Breast epithelium (tissue), 4 donors: Measurements from ENCODE around the gene USP10. TPM values are rescaled to one million over a fixed set of nuclear protein-coding genes. Genes with fewer than 3 reads are reported as not detected.

Source experiments
- DNase-seq, 2 donors: peaks; one replicate each; pipeline ENCODE4 v3.0.0-alpha.2; 2019; ENCODE audit warnings: low spot score in 2 of 2
- H3K27ac ChIP-seq, 2 donors: fragments of 200-600 bp; sonication (generic) in 1 of 2; one replicate each; pipeline ENCODE4 v1.5.1; 2016 to 2019; ENCODE audit warnings: mild to moderate bottlenecking in 1 of 2
- H3K27me3 ChIP-seq, 2 donors: fragments of 200-600 bp; sonication (generic) in 1 of 2; one replicate each; pipeline versions ENCODE4 v1.5.1 to v1.6.0; 2017 to 2019; ENCODE audit warnings: control low read depth in 1 of 2, mild to moderate bottlenecking in 1 of 2
- H3K36me3 ChIP-seq: fragments of 200-600 bp; one replicate; pipeline ENCODE4 v1.5.1; 2019
- H3K4me1 ChIP-seq, 2 donors: fragments of 200-600 bp; sonication (generic); one replicate each; pipeline ENCODE4 v1.5.1; 2016 to 2019; ENCODE audit warnings: control low read depth in 1 of 2
- H3K4me3 ChIP-seq, 3 donors: fragments of 200-600 bp; sonication (generic); 1 replicate in 2 of 3; 2 replicates in 1 of 3; pipeline ENCODE4 v1.5.1; 2016 to 2019; ENCODE audit warnings: mild to moderate bottlenecking in 3 of 3, moderate library complexity in 2 of 3
- H3K9me3 ChIP-seq, 2 donors: fragments of 200-600 bp; sonication (generic) in 1 of 2; one replicate each; pipeline ENCODE4 v1.5.1; 2016 to 2019; ENCODE audit warnings: control low read depth in 1 of 2
- CTCF ChIP-seq, 3 donors: fragments of 450-650 bp; IDR thresholded peaks; one replicate each; pipeline ENCODE4 v1.5.1; 2016 to 2017; ENCODE audit warnings: antibody characterized with exemption in 3 of 3, mild to moderate bottlenecking in 3 of 3, moderate library complexity in 3 of 3
- POLR2A ChIP-seq: fragments of 450-650 bp; IDR thresholded peaks from one replicate; pipeline ENCODE4 v1.6.1; 2016; ENCODE audit warnings: antibody characterized with exemption, mild to moderate bottlenecking, moderate library complexity
- POLR2AphosphoS5 ChIP-seq, 3 donors: sonication (generic); formaldehyde crosslinking; IDR thresholded peaks; one replicate each; pipeline ENCODE4 v1.6.1; 2017; ENCODE audit warnings: antibody characterized with exemption in 3 of 3
- intact Hi-C: fragments of 100-400 bp; cut with DNase I; formaldehyde crosslinking; loops from one replicate; pipeline ENCODE4 v1.15.1; 2023; ENCODE audit warnings: low total_unique reads
- total RNA-seq, 3 donors: library from RNA; depleted of rRNA; stranded (reverse); fragments of >200 nt; gene quantifications; one replicate each; pipeline ENCODE4 v1.1.0, GENCODE V29; 2016

Gene USP10
- total RNA-seq, 3 donors from 2014 or later, result 30.4 to 70.8 (median 51.5) TPM

DNA sequence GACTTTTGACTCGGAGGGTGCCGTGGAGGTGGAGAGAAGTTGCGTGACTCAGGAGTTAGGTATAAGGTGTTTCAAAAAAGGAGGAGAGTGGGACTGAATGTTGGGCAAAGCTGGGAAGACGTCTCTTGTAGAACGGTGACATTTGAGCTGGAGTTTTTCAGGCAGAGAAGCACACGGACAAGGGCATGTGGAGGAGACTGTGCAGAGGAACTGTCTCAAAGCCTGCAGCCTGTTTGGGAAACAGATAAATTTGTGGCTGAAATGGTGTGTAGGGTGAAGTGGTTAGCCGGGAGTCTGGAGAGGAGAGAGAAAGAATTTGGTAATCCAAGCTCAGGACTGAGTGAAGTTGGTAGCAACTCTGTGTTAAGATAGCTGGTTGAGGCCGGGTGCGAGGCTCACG lies 9.8 kb downstream of the USP10 start:
- intact Hi-C loops, result loop anchor here (5.0 kb wide), 1 partner anchor 943 kb away; no protein-coding TSS in a partner anchor
- no peak overlapping the region for H3K4me3 ChIP-seq
- TF ChIP-seq POLR2A (no peak), CTCF (IDR thresholded peaks at IDR 0.05) (no peak), POLR2AphosphoS5 (IDR thresholded peaks at IDR 0.05) (no peak)
- DNase-seq, result no peak
- H3K4me1 ChIP-seq, result no peaks in the 10 kb centered on the region
- H3K36me3 ChIP-seq, result no peaks in the 10 kb centered on the region
- H3K9me3 ChIP-seq, result no peaks in the 10 kb centered on the region
- H3K27me3 ChIP-seq, result no peaks in the 10 kb centered on the region
- no peak overlapping the region for H3K27ac ChIP-seq

GRCh38 chr16:84710686-84711085 lies 10.9 kb downstream of the USP10 start:
- H3K9me3 ChIP-seq, result no peaks in the 10 kb centered on the region
- DNase-seq, result no peak
- no peak overlapping the region for H3K27ac ChIP-seq
- H3K36me3 ChIP-seq, result no peaks in the 10 kb centered on the region
- no peak overlapping the region for H3K4me3 ChIP-seq
- H3K4me1 ChIP-seq, result no peaks in the 10 kb centered on the region
- intact Hi-C loops, result no loop called here
- TF ChIP-seq POLR2A (no peak), CTCF (IDR thresholded peaks at IDR 0.05) (no peak), POLR2AphosphoS5 (IDR thresholded peaks at IDR 0.05) (no peak)
- no peaks in the 10 kb centered on the region for H3K27me3 ChIP-seq

DNA sequence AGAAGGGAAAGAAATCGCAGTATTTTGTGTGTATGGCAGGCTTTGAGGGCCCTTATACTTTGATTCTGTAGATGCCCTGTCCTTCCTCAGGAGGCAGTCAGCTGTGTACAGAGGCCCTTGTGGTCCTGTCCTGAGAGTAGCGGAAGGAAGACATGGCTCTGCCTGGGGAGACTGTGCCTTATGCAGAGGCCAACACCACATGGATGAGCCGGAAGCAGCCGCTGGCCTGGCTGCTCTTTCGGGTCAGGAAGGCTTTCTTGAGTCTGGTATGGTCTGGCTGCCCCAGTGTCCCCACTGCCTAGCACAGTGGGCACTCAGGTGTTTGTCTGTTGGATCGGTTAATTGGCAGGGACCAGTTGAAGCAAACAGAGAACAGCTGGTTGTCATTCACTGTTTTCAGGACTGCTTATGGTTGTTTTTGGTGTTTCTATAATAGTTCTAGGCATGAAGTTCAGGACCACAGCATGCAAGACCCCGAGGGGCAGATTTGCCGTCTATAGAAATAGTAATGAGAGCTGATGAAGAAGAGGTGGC lies 12.4 kb downstream of the USP10 start:
- Histone ChIP-seq H3K4me3 (no peak overlapping the region), H3K9me3 (no peaks in the 10 kb centered on the region), H3K27ac (no peak overlapping the region), H3K36me3 (no peaks in the 10 kb centered on the region), H3K4me1 (no peaks in the 10 kb centered on the region), H3K27me3 (no peaks in the 10 kb centered on the region)
- intact Hi-C loops, result no loop called here
- TF ChIP-seq POLR2A (no peak), CTCF (IDR thresholded peaks at IDR 0.05) (no peak)
- no peak for DNase-seq

DNA sequence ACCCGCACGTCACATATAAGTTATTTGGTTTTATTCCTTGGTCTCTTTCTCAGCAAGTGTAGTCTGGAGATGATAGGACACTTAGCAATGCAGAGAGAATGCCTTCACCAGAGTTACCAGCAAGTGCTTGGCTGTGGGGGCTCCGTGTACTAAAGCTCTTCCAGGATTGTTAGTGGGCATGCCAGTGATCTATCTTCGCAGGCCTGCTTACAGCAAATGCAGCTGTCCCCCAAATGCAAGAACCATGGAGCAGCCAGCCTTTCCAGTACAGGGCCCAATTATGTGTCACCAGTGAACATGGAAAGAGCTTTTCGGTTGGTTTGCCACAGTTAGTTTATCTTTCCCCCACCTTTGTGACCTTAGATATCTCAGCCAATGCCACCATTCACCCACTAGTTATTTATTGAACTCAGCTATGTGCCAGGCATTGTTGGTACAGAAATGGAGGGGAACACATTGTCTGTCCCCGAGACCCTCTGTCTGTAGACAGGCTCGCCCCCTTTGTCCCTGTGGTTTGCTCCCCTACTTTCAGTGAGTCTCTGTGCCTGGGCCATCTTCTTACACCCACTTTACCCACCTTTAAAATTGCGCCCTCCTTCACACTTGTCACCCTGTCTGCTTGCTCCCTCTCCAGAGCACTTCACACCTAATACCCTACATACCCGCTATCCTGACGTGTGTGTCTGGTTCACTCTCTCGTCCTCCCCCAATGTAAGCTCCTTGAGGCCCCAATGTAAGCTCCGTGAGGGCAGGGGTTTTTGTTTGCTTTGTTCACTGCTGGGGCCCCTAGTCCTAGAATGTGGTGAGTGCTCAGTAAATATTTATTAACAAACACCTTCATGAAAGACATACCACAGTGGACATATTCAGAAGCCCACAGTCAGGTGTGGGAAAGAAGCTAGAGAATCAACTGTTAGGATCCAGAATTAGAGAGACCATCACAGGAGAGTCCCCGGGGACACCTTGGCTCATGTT lies 13.3 kb downstream of the USP10 start:
- no peaks in the 10 kb centered on the region for H3K4me1 ChIP-seq
- no peaks in the 10 kb centered on the region for H3K27me3 ChIP-seq
- no peak overlapping the region for H3K27ac ChIP-seq
- no peaks in the 10 kb centered on the region for H3K9me3 ChIP-seq
- H3K4me3 ChIP-seq, result no peak overlapping the region
- DNase-seq, result no peak
- intact Hi-C loops, result no loop called here
- no peak for TF ChIP-seq POLR2A
- TF ChIP-seq CTCF (IDR thresholded peaks at IDR 0.05), result no peak
- no peak for TF ChIP-seq POLR2AphosphoS5 (IDR thresholded peaks at IDR 0.05)
- H3K36me3 ChIP-seq, result no peaks in the 10 kb centered on the region

- DNase-seq, result no peak
- H3K9me3 ChIP-seq, result no peaks in the 10 kb centered on the region
- H3K27ac ChIP-seq, result no peak overlapping the region
- TF ChIP-seq CTCF (IDR thresholded peaks at IDR 0.05), result no peak
- TF ChIP-seq POLR2AphosphoS5 (IDR thresholded peaks at IDR 0.05), result no peak
- TF ChIP-seq POLR2A, result no peak
- no peaks in the 10 kb centered on the region for H3K27me3 ChIP-seq
- H3K36me3 ChIP-seq, result no peaks in the 10 kb centered on the region
- H3K4me3 ChIP-seq, result no peak overlapping the region
- intact Hi-C loops, result no loop called here
- H3K4me1 ChIP-seq, result peaks cover 0 to 2% of the 10 kb centered on the region in 2 donors
Observed at GRCh38 chr16:84714028-84714427, 14.2 kb downstream of the USP10 start.
